GM18868 (cell line): Measurements from ENCODE around the gene HOXC4.
"Not testable (repeated sequence)": the region's sequence is repeated elsewhere in the genome, so short reads cannot be mapped to it uniquely, and the experiment has no call there.

Experiments
- ATAC-seq: cut with Tn5 transposase; IDR thresholded peaks from one replicate; pipeline ENCODE4 v1.9.1; 2021; ENCODE audit warnings: mild to moderate bottlenecking, moderate library complexity; ENCODE audit not compliant: unreplicated experiment

Gene HOXC4

DNA sequence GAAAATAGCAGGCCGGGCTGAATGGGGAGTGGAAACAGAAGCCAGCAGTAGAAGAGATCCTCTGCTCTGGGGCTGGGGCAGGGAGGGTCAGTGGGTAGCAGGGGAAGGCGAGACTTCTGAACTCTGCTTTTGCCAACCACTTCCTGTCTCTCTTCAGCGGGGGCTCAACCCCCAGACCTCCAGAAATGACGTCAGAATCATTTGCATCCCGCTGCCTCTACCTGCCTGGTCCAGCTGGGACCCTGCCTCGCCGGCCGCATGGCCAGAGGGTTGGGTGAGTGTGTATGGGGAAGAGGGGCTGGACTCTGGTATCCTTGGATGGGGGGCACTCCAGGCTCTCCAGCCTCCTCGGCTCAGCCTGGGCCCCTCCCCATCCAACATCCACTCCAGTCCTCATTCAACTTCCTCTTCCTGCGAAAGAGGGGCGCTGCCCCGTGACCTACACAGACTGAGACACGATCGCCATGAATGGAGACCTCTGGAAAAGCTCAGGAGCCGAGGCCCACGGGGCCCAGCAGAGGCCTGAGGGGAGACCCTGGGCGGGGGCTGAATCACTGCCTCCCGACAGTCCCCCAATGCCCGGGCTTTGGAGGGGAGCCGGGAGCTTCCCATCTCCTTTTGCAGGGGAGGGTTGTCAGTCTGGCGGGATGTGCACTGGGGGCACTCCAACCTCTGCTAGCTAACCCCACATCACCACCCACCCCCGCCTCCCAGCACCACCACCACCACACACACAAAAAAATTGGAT lies 458 bp upstream of the HOXC4 start:
- ATAC-seq, result peak; percentile 62

DNA sequence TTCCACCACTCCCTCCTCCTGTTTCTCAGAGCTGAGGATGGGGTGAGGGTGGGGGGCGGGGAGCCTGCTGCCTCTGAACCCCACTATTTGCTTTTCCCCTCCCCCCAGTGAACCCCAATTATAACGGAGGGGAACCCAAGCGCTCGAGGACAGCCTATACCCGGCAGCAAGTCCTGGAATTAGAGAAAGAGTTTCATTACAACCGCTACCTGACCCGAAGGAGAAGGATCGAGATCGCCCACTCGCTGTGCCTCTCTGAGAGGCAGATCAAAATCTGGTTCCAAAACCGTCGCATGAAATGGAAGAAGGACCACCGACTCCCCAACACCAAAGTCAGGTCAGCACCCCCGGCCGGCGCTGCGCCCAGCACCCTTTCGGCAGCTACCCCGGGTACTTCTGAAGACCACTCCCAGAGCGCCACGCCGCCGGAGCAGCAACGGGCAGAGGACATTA lies 1.1 kb downstream of the HOXC4 start:
- ATAC-seq, result no peak

DNA sequence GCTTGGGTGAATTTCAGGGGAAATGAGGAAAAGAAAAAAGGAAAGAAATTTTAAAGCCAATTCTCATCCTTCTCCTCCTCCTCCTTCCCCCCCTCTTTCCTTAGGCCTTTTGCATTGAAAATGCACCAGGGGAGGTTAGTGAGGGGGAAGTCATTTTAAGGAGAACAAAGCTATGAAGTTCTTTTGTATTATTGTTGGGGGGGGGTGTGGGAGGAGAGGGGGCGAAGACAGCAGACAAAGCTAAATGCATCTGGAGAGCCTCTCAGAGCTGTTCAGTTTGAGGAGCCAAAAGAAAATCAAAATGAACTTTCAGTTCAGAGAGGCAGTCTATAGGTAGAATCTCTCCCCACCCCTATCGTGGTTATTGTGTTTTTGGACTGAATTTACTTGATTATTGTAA lies 1.9 kb downstream of the HOXC4 start:
- ATAC-seq, result no peak

DNA sequence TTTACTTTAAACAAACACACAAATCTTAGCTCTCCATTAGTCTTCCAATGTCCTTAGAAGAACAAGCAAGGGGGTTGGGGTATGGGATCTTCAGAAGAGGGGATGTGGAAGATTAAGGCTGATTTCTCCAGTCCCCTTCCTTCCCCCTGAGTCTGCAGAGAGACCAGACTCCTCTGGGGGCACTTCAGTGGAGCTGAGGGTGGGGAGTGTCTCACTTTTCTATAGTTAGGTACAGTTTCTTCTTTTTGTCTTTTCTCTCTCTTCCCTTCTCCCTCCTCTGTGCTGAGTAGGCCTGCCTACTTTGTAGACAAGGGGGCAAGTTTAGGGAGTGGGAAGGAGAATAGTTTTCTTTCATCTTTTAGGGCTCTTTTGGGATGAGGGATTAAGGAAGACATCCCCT lies 2.5 kb downstream of the HOXC4 start:
- no peak for ATAC-seq

DNA sequence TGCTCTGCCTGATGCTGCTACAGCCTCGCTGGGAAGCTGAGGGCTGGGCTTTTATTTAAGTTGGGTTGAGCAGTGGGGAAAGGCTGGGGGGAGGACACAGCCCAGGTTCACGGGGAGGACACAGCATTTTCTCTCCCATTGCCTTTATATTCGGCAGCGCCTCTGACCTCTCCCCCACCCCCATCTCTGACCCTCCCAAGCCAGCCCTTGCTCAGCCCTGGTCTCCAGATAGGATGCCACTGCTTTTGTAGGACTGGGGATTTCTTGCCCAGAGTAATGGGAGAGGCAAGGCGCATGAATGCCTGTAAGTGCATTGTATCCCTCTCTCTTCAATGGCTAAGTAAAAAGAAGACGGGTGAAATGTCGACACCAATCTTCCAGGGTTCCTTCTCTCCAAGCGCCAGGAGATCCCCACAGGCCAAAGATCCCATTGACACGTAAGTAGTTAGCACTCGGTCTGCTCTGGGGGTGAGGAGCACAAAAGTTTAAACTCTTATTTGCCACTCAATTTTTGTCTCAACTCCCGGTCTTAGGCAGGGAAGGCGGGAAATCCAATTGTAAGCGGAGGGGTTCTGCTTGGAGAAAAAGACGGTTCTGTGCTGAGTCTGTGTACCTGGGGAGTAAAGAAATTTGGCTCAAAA lies 4.6 kb downstream of the HOXC4 start:
- no peak for ATAC-seq

DNA sequence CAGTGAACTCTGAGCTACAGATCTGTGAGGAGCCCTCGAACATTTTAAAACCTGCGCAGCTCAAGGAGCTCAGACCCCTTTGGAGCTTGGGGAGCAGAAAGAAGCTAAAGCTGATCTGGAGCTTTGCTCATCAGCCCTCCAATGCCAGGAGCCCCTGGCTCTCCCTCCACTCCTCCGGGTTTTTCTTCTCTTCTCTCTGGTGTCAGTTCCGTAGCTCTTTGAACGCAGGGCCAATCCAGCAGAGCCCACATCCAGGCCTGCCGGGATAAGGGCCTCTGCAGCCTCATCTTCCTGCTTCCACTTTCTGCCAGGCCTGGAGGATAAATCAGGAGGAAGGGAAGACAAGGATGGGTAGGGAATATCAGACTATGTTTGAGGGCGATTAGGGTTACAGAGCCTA lies 6.0 kb downstream of the HOXC4 start:
- no peak for ATAC-seq

DNA sequence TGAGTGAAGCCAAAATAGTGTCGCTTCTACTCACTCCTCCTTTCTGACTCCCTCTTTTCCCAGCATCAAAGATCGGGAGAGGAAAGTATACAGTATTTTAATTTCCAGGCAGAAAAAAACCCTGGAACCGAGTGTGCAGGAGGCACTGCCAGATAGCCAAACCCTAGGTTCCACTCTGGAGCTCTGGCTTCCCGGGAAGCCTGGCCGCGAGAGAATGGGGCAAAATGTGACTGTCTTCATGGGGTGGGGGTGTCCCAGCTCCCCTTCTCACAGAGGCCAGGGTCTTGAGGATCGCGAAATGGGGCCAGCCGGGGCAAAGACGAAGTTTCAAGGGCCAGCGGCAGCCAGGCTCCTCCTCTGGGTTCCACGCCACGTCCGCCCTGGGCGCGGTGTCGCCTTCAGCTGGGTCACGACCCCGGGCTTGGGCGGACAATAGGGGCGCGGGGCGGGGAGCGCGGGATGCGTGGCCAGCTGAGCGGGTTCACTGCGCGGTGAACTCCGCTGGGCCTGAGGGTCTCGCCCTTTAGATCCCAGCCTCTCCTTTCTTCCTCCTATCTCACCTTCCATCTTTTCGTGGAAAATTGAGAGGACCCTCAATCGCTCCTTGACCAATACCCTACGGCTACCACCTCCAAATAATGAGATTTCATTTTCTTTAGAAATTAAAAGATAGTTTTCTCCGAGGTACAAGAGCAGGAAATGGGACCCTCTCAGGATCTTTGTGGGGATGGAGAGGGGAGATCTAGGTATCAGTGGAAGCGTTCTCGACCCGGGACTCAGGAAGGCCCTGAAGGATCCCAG lies 6.7 kb downstream of the HOXC4 start:
- no peak for ATAC-seq

DNA sequence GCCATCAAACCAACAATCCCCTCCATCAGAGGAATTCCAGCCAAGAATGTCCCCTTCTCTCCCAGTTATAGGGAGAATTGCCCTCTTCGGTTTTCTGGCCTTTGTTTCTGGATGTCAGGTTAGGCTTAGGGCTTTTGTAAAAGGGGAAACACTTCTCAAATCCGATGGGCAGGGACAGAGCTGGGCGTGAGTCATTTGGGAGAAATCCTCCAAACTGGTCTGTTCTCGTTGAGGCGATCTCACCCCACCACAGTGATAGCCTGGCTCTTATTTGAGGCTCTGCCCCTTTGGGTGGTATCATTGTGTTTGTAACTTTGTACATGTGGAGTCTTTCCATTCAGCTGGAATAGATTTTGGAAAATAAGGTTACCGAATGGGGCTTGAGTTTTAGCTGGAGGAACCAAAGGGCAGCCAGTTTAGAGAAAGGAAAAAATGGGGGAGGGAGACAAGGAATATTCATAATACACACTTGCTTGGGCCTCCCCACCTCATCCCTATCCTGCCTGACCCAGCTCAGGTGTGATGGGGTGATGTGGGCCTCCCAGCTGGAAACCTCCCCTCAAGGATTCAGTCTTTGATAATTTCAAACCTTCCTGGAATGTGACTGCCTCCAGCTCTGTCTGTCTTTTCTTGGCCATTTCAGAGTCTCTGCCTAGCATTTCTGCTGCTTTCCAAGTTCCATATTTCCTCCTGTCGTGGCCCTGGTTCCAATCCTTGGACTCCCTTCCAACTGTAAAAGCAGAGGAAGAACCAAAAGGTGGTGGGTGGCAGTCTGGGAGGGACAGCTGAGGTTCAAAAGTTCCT lies 7.5 kb downstream of the HOXC4 start:
- no peak for ATAC-seq

DNA sequence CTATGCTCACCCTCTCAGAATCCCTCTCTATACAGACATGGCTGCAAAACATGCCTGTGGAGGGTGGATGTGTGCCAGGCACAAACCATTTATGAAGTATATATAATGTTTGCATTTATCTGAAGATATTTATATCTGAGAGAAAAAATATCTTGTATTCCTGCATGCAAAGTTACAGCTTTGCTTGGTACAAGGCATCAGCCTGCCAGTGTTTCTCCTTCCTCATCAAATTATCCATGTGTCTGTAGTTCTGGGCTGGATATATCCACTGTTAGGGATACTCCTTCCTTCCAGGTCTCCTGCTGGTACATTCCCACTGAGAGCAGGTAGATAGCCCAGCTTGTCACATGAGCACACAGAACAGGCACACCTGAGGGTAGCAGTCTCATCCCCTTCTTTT lies 12.0 kb downstream of the HOXC4 start:
- no peak for ATAC-seq

DNA sequence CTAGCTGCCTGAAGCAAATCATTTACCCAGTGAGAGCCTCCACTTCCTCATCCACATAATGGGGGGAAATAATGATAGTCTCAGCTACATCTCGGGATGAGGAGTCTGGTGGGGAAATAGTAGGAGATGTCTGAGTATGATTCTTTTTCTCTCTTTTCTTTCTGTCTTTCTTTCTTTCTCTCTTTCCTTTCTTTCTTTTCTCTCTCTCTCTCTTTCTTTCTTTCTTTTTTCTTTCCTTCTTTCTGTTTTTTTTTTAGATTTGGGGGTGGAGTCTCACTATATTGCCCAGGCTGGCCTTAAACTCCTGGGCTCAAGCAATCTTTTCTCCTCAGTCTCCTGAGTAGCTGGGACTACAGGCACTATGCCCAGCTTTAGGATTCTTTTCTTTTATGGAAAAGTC lies 12.8 kb downstream of the HOXC4 start:
- ATAC-seq, result no peak

DNA sequence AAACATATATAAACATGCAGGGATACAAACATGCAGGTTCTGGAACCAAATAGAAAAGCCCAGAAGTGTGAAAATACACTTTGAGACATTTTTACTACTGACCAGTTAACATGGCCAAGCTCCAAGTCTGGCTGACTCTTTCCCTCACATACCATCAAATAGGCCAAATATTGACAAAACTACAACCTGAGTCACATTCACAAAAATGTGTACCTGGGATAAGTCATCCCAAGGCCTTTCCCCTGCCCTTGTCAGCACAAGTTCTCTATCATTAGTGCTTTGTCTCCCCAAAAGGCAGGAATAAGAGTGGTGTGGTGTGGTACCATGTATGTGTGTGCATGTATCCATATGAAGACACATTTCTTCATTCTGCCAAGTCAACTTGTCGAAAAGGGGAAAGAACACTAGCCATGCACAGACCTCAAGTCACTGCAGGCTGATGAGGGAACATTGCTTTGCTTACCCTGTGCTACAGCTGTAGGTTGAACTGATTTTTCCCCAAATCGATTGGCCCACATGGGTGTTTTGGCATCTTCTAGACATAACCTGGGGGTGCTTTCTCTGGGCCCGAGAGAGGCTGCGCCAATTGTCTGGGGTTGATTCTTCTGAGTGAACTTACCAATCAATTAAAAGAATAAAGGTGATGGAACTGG lies 14.9 kb downstream of the HOXC4 start:
- ATAC-seq, result no peak

DNA sequence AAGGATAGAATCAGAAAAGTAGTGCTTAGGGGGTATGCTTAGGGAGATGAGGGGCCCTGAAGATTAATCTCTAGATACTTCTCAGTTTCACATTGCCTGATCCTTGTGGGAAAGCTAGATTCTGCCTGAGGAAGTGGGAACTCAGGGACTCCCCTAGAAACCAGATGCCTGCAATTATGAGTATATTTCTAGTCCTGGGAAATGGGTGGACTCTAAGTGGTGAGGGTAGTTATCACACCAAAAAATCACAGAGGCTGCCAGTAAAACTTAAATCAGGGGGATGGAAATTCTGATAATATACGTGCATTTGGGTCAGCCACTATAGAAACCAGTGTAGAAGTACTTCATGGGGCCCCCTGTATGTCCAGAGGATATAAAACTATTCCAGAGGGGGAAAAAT lies 18.3 kb downstream of the HOXC4 start:
- no peak for ATAC-seq

DNA sequence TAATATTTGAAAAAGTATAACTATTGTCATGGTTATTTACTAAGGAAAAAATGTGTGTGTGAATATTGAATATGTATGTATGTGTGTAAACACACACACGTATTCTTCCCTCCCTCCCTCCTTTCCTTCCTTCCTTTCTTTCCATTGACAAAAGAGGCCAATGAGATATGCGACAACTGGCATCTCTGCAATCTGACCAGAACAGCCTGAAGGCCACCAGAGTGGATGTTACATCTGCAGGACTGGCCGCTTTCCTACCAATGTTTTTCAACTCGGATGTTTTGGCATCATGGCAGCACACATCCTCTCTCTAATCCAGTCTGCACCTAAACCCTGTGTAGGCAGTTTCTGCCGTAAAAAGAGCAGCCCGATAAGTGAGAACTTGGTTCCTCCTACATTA lies 20.7 kb downstream of the HOXC4 start:
- ATAC-seq, result no peak

DNA sequence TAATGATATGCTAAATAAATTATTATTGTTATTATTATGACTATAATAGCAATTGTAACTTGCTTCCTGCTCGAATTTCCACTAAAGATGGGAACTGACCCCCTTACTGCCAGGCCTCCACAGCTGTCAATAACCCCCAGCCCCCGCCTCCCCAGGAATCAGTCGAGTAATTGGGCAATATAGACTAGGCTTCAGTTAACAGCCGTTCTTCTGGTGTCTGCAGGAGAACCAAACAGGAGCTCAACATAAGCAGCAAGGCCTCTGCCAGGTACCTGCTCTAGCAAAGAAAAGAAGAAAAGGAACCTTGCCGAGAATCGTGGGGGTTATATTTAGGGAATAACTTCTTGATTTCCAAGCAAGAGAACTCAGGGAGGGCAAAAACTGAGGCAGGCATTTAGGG lies 21.8 kb downstream of the HOXC4 start:
- ATAC-seq, result no peak

DNA sequence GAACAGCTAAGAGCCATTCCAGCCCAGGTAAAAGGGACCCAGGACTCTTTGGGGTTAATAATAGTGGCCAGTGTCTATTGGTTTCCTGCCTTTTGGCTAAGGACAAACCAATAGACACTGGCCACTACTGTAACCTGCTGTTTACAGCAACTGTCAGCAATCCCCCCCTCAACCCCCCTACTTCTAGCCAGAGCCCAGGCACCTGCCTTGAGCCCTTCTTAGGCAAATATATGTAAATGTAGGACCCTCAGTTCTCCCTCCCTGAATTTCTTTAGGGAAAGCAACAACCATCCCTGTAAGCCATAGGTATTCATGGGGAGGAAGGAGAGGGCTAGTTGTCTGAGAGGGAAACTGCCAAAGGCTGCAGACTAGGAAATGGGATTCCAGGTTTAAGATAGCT lies 22.3 kb downstream of the HOXC4 start:
- no peak for ATAC-seq

DNA sequence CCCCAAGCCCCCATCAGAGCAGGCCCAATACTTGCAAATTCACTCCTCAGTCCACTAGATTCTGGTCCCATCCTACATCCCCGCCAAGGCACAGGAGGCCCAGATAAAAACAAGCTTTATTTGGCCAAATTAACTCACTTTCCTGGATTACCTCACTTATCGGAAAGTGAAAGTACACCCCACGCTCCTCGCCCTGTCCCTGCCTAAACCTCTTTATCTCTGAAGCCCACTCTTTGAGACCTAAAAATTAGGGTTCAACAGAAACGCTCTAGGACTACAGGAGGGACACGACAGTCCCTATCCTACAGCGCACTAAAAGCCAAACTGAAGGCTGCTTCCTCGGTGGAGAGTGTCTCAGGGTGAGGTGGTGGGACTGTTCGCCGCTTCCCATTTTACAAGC lies 24.2 kb downstream of the HOXC4 start:
- not testable (repeated sequence) for ATAC-seq

DNA sequence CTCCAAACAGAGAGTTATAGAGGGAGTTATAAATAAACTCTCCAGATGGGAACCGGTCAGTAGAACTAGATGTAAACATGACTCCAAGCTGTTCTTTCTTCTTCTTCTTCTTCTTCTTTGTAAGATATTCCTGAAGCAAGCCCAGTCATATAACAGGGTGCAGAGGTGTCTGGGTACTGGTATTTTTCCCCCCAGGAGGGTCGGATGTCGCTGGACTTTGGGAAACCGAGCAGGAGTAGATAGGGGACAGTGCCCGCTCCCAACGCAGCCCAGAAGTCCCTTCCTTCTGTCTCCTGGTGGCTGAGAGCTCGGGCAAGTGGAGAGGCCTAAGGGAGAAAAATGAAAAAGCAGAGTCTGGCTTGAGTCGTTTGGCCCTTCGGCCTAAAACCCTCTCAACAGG lies 25.5 kb downstream of the HOXC4 start:
- ATAC-seq, result not testable (repeated sequence)

DNA sequence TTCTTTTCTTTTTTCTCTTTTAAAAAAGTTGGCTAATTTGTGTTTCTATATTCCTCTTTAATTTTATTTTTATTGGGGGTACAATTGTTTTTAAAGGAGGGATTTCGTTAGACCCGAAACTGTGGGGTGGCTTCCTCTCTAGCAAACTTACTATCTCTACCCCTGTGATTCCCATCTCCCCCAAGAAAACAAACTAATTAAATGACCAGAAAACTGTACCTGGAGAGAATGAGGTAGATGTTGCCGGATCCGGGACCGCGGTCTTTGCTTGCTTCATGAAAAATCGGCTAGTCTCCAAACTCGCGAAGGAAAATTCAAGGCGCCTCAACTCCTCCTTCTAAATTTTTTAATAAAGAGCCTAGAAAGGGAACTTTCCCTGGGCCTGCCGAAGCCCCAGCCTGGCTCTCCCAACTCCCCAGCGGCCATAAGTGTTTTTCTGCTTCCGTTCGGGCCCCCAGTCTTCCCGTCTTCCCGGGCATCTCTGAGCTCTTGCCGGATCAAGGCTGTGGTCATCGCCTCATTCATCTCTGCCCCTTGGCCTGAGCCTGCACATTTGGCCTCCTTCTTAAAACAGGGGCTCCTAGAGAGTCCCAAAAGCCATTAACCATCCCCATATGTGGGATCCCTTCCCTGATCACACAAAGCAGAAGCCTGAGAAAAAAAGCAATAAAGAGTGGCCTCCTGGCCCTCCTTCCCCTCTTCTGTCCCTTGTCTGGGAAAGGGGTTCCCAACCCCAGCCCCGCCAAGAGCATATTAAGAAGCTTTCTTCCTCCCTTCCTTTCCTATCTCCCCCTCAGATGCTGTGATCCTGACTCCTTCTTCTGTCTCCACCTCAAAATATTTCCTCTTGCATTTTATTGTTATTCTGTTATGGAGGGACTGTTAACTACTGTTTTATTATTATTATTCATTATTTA lies 26.6 kb downstream of the HOXC4 start:
- ATAC-seq, result not testable (repeated sequence)

DNA sequence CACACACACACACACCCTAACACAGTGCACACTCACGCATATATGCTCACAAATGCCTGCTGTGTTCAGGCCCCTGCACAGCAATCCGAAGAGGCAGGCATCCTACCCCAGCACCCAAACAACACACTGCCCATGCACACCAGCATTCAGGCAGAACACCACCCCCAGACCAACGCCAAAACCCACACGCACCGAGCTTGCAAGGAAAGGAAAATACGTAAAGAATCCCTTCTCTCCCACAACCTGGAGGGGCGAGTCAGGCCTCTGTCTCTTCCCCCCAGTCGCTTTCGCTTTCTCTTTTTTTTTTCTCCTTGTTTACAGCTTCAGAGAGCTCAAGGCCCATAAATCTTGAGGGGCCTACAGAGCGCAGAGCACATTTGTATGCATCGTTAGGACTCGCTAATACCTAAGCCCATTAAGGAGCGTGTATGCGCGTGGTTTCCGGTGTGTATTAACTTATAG lies 27.4 kb downstream of the HOXC4 start:
- ATAC-seq, result not testable (repeated sequence)
